ENCODE results near the gene DSCAM.

GRCh38 chr21:40788635-40789034 is 58.3 kb downstream of the DSCAM start:
- TF ChIP-seq POLR2A (IDR thresholded peaks at IDR 0.05) (no peak), CTCF (IDR thresholded peaks at IDR 0.05) (no peak)

All from Peyer's patch (tissue), 4 donors.